GM12892 (cell line): ENCODE measurements around the gene TMED5.
"Not testable (repeated sequence)": the region's sequence is repeated elsewhere in the genome, so short reads cannot be mapped to it uniquely, and the experiment has no call there.

Experiments used
- POLR2A ChIP-seq: IDR thresholded peaks from 2 replicates; pipeline ENCODE4 v1.6.1; 2011; ENCODE audit warnings: low read depth, low read length, control low read depth
- POLR2AphosphoS5 ChIP-seq: IDR thresholded peaks from 2 replicates; pipeline ENCODE4 v1.6.1; 2011; ENCODE audit warnings: low read depth, low read length, control low read depth

GRCh38 chr1:93220716-93221115 is 40.5 kb upstream of the TMED5 start:
- not testable (repeated sequence) for TF ChIP-seq POLR2A, POLR2AphosphoS5
